ENCODE data around the gene TMC6.
"Not testable (repeated sequence)": the region's sequence is repeated elsewhere in the genome, so short reads cannot be mapped to it uniquely, and the experiment has no call there.

TMC6 gene

DNA sequence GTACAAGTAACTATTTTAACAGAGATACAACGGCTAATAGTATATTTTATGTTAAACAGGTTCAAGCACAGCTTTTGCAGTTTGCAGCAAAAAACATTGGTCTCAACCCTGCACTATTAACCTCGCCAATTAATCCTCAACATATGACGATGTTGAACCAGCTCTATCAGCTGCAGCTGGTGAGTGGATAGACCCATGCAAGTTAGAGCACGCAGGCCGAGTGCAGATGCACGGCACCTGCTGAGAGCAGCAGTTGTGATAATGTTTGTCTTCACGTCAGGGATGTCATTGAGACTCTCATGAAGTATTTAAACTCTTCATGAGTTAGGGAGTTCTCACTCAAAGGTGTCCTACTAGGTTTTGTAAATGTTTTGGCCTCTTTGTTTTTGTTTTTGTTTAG is 45.6 kb downstream of the TMC6 start:
- TF ChIP-seq, protein P1, sequence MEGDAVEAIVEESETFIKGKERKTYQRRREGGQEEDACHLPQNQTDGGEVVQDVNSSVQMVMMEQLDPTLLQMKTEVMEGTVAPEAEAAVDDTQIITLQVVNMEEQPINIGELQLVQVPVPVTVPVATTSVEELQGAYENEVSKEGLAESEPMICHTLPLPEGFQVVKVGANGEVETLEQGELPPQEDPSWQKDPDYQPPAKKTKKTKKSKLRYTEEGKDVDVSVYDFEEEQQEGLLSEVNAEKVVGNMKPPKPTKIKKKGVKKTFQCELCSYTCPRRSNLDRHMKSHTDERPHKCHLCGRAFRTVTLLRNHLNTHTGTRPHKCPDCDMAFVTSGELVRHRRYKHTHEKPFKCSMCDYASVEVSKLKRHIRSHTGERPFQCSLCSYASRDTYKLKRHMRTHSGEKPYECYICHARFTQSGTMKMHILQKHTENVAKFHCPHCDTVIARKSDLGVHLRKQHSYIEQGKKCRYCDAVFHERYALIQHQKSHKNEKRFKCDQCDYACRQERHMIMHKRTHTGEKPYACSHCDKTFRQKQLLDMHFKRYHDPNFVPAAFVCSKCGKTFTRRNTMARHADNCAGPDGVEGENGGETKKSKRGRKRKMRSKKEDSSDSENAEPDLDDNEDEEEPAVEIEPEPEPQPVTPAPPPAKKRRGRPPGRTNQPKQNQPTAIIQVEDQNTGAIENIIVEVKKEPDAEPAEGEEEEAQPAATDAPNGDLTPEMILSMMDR (conservative IDR thresholded peaks at IDR 0.05; ENCODE audit: low read length): no peak
- no peak for DNase-seq (ENCODE audit: low read depth)
- H3K4me3 ChIP-seq (ENCODE audit: low read length): no peak overlapping the region

DNA sequence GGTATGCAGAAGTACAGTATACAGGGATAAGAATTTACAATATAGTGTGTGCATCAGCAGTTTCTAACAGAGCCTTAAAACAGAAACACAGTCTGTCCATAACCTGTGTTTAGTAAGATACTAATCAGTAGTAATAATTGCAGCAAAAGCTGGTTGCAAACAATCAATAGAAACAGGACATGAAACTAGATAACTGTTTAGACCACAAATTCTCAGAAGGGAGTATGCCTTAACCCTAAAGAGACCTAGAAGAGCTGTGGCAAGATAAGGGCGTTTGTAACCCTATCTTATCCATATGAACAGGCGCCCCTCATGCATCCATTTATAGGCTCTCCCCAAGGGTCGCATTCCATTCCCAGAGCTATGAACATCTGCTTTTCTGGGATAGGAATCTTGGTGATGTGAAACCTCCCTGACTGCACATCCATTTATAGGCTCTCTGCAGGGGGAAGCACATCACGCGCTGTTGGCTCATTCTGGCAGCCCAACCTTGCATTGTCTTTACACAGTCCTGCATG is 46.1 kb downstream of the TMC6 start:
- DNase-seq (ENCODE audit: low read depth): not testable (repeated sequence)

DNA sequence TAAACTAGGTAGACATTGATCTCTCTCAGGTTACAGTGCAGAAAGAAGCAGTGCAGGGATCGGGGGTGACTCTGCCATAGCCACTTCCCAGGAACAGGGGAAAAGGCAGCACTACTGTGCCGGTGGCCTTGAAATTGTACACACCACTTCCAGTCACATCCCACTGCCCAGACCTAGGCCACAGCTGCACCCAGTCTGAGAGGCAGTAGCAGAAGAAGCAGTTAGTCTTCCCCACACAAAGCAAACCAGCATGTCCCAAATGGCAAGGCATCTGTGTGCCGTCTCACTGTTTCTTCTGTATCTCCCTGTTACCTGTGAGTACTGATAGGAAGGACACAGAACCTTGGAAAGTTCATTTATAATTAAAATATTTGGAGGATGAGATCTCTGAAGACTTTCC is 47.0 kb downstream of the TMC6 start:
- DNase-seq (ENCODE audit: low read depth): no peak
- TF ChIP-seq, protein P1 (conservative IDR thresholded peaks at IDR 0.05; ENCODE audit: low read length): no peak
- H3K4me3 ChIP-seq (ENCODE audit: low read length): no peak overlapping the region

More for the DNA sequence above, 46.1 kb downstream of the TMC6 start:
- not testable (repeated sequence) for H3K4me3 ChIP-seq (ENCODE audit: low read length)

DNA sequence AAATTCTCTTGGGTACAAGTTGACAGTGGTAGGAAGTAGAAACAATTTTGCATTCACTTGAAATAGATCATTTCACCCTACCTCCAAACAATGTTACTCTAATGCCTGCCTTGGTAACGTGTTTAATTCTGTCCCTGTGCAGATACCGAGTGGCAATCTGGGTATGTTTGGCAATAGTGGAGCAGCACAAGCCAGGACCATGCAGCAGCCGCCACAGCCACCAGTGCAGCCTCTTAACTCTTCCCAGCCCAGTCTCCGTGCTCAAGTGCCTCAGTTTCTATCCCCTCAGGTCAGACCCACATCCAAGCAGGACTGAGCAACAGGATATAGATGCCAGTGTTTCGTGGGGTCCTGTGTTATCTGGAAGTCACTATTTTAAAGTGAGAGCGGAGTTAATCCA is 49.3 kb downstream of the TMC6 start:
- no peak overlapping the region for H3K4me3 ChIP-seq (ENCODE audit: low read length)
- TF ChIP-seq, protein P1 (conservative IDR thresholded peaks at IDR 0.05; ENCODE audit: low read length): no peak
- DNase-seq (ENCODE audit: low read depth): no peak

DNA sequence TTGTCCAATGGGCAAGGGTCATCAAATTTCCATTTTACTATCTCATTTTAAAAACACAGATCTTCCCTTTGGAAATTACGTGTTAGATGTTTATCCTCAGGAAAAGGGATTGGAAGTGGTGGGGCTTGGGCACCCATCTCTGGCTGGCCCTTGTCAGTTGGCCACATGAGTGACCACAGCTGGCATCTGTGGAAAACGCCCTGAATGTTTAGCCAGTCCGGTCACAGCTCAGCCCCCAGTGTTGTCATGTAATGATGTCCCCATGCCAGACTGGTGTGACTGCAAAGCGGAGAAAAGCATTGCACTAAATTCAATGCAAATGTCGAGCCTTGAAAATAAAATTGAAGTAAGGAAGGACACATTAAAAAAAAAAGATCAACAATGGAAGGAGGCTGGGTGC is 53.0 kb downstream of the TMC6 start:
- TF ChIP-seq, protein P1 (conservative IDR thresholded peaks at IDR 0.05; ENCODE audit: low read length): no peak
- no peak overlapping the region for H3K4me3 ChIP-seq (ENCODE audit: low read length)
- no peak for DNase-seq (ENCODE audit: low read depth)

DNA sequence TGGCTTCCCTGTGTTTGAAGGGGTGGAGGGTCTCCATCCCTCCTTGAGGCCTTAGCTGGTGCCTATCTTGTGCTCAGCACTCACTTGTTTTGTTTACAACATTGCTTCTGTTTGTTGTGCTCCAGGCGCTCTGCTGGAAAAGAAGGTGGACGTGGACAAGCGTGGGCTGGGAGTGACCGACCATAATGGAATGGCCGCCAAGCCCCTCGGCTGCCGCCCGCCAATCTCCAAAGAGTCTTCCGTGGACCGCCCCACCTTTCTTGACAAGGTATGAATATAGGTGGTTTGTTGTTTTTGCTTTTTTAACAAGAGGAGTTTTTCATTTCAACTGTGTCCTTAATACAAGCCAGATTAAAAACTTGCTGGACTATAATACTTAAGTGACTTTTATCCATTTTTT is 53.5 kb downstream of the TMC6 start:
- no peak for DNase-seq (ENCODE audit: low read depth)
- no peak overlapping the region for H3K4me3 ChIP-seq (ENCODE audit: low read length)
- TF ChIP-seq, protein P1 (conservative IDR thresholded peaks at IDR 0.05; ENCODE audit: low read length): no peak

DNA sequence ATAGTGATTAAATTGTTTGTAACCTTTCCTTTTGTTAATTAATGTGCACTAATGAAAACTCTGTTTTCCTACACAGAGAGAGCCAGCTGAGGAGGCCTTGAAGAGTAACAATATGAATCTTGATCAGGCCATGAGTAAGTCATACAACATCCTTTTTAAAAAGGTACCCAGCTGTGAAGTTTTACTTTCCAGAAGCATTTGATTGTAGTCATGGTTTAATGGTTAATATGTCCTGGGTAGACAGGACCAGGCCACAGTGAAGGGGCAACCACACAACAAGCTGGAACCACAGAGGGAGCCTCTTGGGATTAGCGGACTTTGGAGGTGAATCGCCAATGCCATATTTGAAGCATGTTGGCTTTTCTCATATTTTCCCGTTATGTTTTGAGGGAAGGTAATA is 55.6 kb downstream of the TMC6 start:
- no peak for DNase-seq (ENCODE audit: low read depth)
- no peak overlapping the region for H3K4me3 ChIP-seq (ENCODE audit: low read length)
- TF ChIP-seq, protein P1 (conservative IDR thresholded peaks at IDR 0.05; ENCODE audit: low read length): no peak

DNA sequence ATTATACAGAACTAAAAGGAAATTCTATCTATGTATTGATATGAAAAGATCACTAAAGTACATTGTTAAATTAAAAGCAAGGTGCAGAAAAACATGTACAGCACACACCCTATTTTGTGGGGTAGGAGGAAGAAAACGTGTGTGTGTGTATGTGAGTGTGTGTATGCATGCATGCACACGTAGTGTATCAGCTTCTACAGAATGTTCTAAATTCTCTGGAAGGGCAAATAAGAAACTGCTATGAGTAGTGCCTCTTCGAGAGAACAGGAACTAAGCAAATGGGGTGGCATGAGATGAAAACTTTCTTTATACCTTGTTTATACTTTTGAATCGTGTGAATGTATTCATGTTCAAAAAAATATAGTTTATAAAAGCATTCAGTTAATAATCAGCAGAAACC is 58.9 kb downstream of the TMC6 start:
- TF ChIP-seq, protein P1 (conservative IDR thresholded peaks at IDR 0.05; ENCODE audit: low read length): no peak
- no peak overlapping the region for H3K4me3 ChIP-seq (ENCODE audit: low read length)

DNA sequence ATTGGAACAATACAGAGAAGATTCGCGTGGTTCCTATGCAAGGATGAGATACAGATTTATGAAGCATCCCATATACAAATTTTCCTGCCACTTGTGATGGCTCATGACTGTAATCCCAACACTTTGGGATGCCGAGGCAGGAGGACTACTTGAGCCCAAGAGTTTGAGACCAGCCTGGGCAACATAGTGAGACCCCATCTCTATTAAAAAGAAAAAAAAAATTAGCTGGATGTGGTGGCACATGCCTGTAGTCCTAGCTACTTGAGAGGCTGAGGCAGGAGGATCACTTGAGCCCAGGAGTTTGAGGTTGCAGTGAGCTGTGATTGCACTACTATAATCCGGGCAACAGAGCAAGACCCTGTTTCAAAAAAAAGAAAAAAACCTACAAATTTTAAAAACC is 61.6 kb downstream of the TMC6 start:
- not testable (repeated sequence) for H3K4me3 ChIP-seq (ENCODE audit: low read length); DNase-seq (ENCODE audit: low read depth)

More for the DNA sequence above, 58.9 kb downstream of the TMC6 start:
- no peak for DNase-seq (ENCODE audit: low read depth)
